ENCODE results near the gene SLC50A1.

DNA sequence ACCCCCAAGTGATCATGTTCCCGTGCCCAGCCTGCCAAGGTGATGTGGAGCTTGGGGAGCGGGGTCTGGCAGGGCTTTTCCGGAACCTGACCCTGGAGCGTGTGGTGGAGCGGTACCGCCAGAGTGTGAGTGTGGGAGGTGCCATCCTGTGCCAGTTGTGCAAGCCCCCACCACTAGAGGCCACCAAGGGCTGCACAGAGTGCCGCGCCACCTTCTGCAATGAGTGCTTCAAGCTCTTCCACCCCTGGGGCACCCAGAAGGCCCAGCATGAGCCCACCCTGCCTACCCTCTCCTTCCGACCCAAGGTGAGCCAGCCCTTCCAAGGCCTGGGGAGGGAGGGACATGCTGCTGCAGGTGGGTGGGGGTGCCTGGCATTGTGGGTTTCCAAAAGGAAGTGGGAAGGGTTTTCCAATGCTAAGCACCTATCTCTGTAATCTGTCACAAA is 40.3 kb downstream of the SLC50A1 start:
- TF ChIP-seq POLR2AphosphoS5 (IDR thresholded peaks at IDR 0.05) = no peak
- no peak for TF ChIP-seq POLR2A (IDR thresholded peaks at IDR 0.05)
- TF ChIP-seq, protein P1, sequence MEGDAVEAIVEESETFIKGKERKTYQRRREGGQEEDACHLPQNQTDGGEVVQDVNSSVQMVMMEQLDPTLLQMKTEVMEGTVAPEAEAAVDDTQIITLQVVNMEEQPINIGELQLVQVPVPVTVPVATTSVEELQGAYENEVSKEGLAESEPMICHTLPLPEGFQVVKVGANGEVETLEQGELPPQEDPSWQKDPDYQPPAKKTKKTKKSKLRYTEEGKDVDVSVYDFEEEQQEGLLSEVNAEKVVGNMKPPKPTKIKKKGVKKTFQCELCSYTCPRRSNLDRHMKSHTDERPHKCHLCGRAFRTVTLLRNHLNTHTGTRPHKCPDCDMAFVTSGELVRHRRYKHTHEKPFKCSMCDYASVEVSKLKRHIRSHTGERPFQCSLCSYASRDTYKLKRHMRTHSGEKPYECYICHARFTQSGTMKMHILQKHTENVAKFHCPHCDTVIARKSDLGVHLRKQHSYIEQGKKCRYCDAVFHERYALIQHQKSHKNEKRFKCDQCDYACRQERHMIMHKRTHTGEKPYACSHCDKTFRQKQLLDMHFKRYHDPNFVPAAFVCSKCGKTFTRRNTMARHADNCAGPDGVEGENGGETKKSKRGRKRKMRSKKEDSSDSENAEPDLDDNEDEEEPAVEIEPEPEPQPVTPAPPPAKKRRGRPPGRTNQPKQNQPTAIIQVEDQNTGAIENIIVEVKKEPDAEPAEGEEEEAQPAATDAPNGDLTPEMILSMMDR (IDR thresholded peaks at IDR 0.05 in 8 of 11, conservative IDR thresholded peaks at IDR 0.05 in 3 of 11) = no peak
